Upper lobe of right lung (tissue), 1 donor: ENCODE measurements around the gene MPDZ. TPM values are rescaled to one million over a fixed set of nuclear protein-coding genes. Genes with fewer than 3 reads are reported as not detected.

Source experiments
- ATAC-seq: fragments of 200-7000 bp; cut with Tn5 transposase; one replicate; pipeline ENCODE4 v1.9.1; 2020; ENCODE audit warnings: mild to moderate bottlenecking, moderate library complexity
- DNase-seq: peaks from one replicate; pipeline ENCODE4 v3.0.0-alpha.2; 2020
- H3K27ac ChIP-seq: fragments of 200-600 bp; one replicate; pipeline ENCODE4 v1.8.0; 2022
- H3K27me3 ChIP-seq: fragments of 200-600 bp; one replicate; pipeline ENCODE4 v1.8.0; 2022; ENCODE audit warnings: mild to moderate bottlenecking
- H3K36me3 ChIP-seq: fragments of 200-600 bp; one replicate; pipeline ENCODE4 v1.8.0; 2022
- H3K4me1 ChIP-seq: fragments of 200-600 bp; one replicate; pipeline ENCODE4 v1.8.0; 2022
- H3K4me3 ChIP-seq: fragments of 200-600 bp; one replicate; pipeline ENCODE4 v1.8.0; 2022; ENCODE audit warnings: mild to moderate bottlenecking
- H3K9me3 ChIP-seq: fragments of 200-600 bp; one replicate; pipeline ENCODE4 v1.8.0; 2022
- intact Hi-C: fragments of 100-400 bp; cut with DNase I; formaldehyde crosslinking; loops from one replicate; pipeline ENCODE4 v1.11.0; 2022
- total RNA-seq: library from RNA; stranded (reverse); fragmentation: NEBNext Ultra II Directional; extraction: Animal tissue kit (Norgen Biotek cat#: 25700); gene quantifications from one replicate; pipeline ENCODE4 v1.2.1, GENCODE V29; 2021
- TF ChIP-seq, protein P1 (sequence below): fragments of 200-600 bp; IDR thresholded peaks from one replicate; pipeline ENCODE4 v1.8.0; 2022; ENCODE audit warnings: antibody characterized with exemption
- donor health status: DM: no; HTN: yes; CAD: no; lungs with severe emphysema.

The MPDZ gene
- total RNA-seq, 1 donor from 2014 or later: 37.8 TPM

DNA sequence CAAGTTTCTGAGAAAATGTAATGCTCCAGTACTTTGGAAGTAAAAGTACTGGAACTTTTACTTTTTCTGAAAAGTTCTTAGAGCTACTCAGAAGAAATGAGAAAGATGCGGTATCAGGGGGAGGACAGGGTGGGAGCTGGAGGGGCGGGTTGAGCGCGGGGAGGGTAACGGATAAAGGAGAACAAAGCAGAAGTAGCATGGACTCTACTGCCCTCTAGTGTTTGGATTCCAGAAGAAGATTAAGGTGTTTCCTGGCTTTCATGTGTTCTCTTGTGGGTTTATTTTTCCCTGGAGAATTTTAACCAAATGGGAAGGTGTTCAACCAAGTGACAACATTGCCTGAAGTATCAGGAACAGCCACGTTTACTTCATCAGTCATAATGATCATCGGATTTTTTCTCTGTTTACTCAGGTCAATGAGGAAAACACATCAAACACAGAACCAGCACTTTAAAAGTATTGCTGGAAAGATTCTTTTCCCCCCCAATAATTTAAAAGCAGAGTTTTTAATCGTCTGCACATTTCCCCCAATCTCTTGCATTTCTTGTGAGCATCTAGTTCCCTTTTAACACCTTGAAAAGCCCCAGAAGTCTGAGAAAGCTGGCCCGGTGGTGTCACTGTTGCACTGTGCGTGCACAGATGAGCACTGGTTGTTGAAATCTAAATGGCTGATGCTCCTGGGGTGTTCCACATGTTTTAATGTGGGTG, 190.6 kb downstream of the MPDZ start:
- no peak for DNase-seq
- ATAC-seq: peak; percentile 82

GRCh38 chr9:13083963-13084528, 195.4 kb downstream of the MPDZ start:
- intact Hi-C loops: no loop called here
- ATAC-seq: no peak
- no peak for DNase-seq
- Histone ChIP-seq H3K9me3 (no peaks in the 10 kb centered on the region), H3K4me3 (no peak overlapping the region), H3K4me1 (no peaks in the 10 kb centered on the region), H3K36me3 (no peaks in the 10 kb centered on the region), H3K27me3 (no peaks in the 10 kb centered on the region), H3K27ac (no peak overlapping the region)
- TF ChIP-seq, protein P1, sequence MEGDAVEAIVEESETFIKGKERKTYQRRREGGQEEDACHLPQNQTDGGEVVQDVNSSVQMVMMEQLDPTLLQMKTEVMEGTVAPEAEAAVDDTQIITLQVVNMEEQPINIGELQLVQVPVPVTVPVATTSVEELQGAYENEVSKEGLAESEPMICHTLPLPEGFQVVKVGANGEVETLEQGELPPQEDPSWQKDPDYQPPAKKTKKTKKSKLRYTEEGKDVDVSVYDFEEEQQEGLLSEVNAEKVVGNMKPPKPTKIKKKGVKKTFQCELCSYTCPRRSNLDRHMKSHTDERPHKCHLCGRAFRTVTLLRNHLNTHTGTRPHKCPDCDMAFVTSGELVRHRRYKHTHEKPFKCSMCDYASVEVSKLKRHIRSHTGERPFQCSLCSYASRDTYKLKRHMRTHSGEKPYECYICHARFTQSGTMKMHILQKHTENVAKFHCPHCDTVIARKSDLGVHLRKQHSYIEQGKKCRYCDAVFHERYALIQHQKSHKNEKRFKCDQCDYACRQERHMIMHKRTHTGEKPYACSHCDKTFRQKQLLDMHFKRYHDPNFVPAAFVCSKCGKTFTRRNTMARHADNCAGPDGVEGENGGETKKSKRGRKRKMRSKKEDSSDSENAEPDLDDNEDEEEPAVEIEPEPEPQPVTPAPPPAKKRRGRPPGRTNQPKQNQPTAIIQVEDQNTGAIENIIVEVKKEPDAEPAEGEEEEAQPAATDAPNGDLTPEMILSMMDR: no peak

More for the DNA sequence above, 190.6 kb downstream of the MPDZ start:
- H3K9me3 ChIP-seq: no peaks in the 10 kb centered on the region
- H3K27ac ChIP-seq: no peak overlapping the region
- H3K27me3 ChIP-seq: no peaks in the 10 kb centered on the region
- no peak overlapping the region for H3K4me3 ChIP-seq
- intact Hi-C loops: no loop called here
- no peaks in the 10 kb centered on the region for H3K4me1 ChIP-seq
- H3K36me3 ChIP-seq: no peaks in the 10 kb centered on the region
- TF ChIP-seq, protein P1: peak; percentile 70

- ATAC-seq (no peak), DNase-seq (no peak)
- H3K9me3 ChIP-seq: no peaks in the 10 kb centered on the region
- H3K27ac ChIP-seq: no peak overlapping the region
- intact Hi-C loops: no loop called here
- TF ChIP-seq, protein P1: no peak
- no peak overlapping the region for H3K4me3 ChIP-seq
- no peaks in the 10 kb centered on the region for H3K36me3 ChIP-seq
- no peaks in the 10 kb centered on the region for H3K27me3 ChIP-seq
- H3K4me1 ChIP-seq: no peaks in the 10 kb centered on the region
These were observed 196.1 kb downstream of the MPDZ start for GRCh38 chr9:13083366-13083765.

DNA sequence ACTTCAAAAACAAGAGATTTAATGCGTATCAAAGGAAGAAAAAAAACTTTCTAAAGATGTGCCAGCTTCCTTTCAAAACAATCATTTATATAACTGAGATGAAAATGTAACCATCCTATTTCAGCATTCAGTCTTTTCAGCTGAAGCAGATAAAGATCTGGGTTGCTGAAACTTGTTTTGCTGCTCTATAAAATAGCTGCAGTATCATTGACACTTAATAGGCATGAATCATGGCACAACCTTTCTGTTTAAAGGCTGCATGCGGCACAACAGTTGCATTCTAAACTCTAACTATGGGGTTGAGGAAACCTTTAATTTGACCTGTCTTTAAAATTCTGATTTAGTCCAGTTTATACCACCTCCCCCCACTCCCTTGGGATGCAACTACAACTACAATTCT, 196.7 kb downstream of the MPDZ start:
- H3K27ac ChIP-seq: no peak overlapping the region
- no peaks in the 10 kb centered on the region for H3K36me3 ChIP-seq
- TF ChIP-seq, protein P1: no peak
- DNase-seq (no peak), ATAC-seq (no peak)
- H3K9me3 ChIP-seq: no peaks in the 10 kb centered on the region
- no peaks in the 10 kb centered on the region for H3K27me3 ChIP-seq
- intact Hi-C loops: no loop called here
- no peak overlapping the region for H3K4me3 ChIP-seq
- no peaks in the 10 kb centered on the region for H3K4me1 ChIP-seq

GRCh38 chr9:13078164-13078563, 201.3 kb downstream of the MPDZ start:
- no peaks in the 10 kb centered on the region for H3K36me3 ChIP-seq
- H3K27ac ChIP-seq: no peak overlapping the region
- H3K4me1 ChIP-seq: no peaks in the 10 kb centered on the region
- no peak overlapping the region for H3K4me3 ChIP-seq
- H3K9me3 ChIP-seq: no peaks in the 10 kb centered on the region
- intact Hi-C loops: no loop called here
- no peak for DNase-seq
- ATAC-seq: no peak
- TF ChIP-seq, protein P1: no peak
- no peaks in the 10 kb centered on the region for H3K27me3 ChIP-seq
